Effector memory CD4-positive, alpha-beta T cell (primary cell): ENCODE measurements around the gene CAAP1.

ENCODE experiments used
- DNase-seq, 3 donors: peaks; one replicate each; pipeline ENCODE4 v3.0.0-alpha.2; 2020
- H3K27ac ChIP-seq: 2 replicates; pipeline ENCODE4 v1.7.0; 2013; ENCODE audit warnings: mild to moderate bottlenecking, low read length, moderate library complexity; ENCODE audit not compliant: insufficient read depth, poor library complexity, severe bottlenecking
- H3K27me3 ChIP-seq: replicated peaks from 2 replicates; pipeline ENCODE4 v1.7.0; 2013; ENCODE audit warnings: mild to moderate bottlenecking, low read length; ENCODE audit not compliant: insufficient read depth, control insufficient read depth, poor library complexity, severe bottlenecking
- H3K36me3 ChIP-seq: 2 replicates; pipeline ENCODE4 v1.7.0; 2013; ENCODE audit warnings: mild to moderate bottlenecking, low read length, moderate library complexity; ENCODE audit not compliant: control insufficient read depth, insufficient read depth
- H3K4me1 ChIP-seq: 2 replicates; pipeline ENCODE4 v1.7.0; 2013; ENCODE audit warnings: low read length, mild to moderate bottlenecking; ENCODE audit not compliant: control insufficient read depth, insufficient read depth, poor library complexity, severe bottlenecking
- H3K4me3 ChIP-seq: 2 replicates; pipeline ENCODE4 v1.7.0; 2013; ENCODE audit warnings: low read length, low read depth, mild to moderate bottlenecking; ENCODE audit not compliant: insufficient read depth, poor library complexity, severe bottlenecking
- H3K9me3 ChIP-seq: 2 replicates; pipeline ENCODE4 v1.7.0; 2013; ENCODE audit warnings: mild to moderate bottlenecking, low read length, moderate library complexity; ENCODE audit not compliant: control insufficient read depth

The CAAP1 gene

DNA sequence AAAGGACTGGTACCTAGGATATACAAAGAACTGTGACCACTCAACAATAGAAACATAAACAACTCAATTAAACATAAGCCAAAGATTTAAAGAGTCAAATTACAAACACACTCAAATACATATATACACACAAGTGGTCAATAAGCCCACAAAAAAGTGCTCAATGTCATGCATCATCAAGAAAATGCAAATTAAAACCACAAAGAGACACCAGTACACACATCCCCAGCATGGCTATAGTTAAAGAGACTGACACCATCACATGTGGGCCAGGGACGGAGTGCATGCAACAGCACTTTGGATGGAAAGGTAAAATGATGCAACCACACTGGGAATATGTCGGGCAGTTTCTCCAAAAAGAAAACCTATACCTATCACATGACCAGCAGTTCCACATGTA is 89.7 kb downstream of the CAAP1 start:
- no peak overlapping the region for H3K4me3 ChIP-seq
- H3K36me3 ChIP-seq = no peaks in the 10 kb centered on the region
- no peaks in the 10 kb centered on the region for H3K27me3 ChIP-seq

DNA sequence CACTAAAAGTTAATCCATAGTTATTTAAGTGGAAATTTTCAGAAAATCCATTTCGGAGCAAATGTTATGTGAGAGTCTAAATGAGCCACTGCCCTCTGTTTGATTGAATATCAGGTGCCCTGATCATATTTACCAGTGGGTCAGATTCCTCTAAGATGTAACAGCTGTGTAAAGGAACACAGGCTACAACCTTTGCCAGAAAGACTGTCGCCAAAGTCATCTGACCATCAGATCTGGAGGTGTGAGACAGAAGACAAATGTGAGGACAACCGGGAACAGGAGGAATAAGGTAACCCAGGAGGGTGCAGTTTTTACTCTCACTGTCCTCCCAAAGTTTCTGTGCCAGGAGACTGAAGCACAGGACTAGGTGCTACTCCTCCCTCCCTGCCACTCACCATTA is 90.8 kb downstream of the CAAP1 start:
- H3K36me3 ChIP-seq = no peaks in the 10 kb centered on the region

More for the DNA sequence above, 89.7 kb downstream of the CAAP1 start:
- H3K9me3 ChIP-seq = no peaks in the 10 kb centered on the region
- H3K4me1 ChIP-seq = no peaks in the 10 kb centered on the region
- DNase-seq = no peak
- H3K27ac ChIP-seq = no peak overlapping the region

DNA sequence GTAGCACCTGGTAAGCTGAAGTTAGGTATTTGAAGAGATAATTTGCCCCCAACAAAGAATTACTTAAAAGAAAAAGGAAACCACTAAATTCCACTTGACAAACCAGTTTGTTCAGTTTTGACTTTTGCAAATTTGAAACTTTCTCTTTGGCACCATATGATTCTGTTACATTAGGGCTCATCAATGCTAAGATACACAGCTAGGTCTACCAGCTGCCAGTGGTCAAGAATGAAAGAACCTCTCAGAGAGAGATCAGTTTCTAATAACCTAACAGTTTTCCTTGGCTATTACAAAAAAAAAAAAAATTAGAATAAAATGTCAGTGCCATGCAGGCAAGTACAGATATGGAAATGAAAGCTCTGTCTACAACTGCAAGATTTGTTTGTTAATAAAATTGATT is 92.3 kb downstream of the CAAP1 start:
- H3K27me3 ChIP-seq = no peaks in the 10 kb centered on the region
- no peaks in the 10 kb centered on the region for H3K9me3 ChIP-seq
- H3K4me1 ChIP-seq = no peaks in the 10 kb centered on the region
- no peak for DNase-seq
- H3K27ac ChIP-seq = no peak overlapping the region
- H3K36me3 ChIP-seq = no peaks in the 10 kb centered on the region
- H3K4me3 ChIP-seq = no peak overlapping the region

More for the DNA sequence above, 90.8 kb downstream of the CAAP1 start:
- no peak overlapping the region for H3K27ac ChIP-seq
- DNase-seq = no peak
- H3K9me3 ChIP-seq = no peaks in the 10 kb centered on the region
- H3K4me1 ChIP-seq = no peaks in the 10 kb centered on the region
- no peak overlapping the region for H3K4me3 ChIP-seq
- H3K27me3 ChIP-seq = no peaks in the 10 kb centered on the region

DNA sequence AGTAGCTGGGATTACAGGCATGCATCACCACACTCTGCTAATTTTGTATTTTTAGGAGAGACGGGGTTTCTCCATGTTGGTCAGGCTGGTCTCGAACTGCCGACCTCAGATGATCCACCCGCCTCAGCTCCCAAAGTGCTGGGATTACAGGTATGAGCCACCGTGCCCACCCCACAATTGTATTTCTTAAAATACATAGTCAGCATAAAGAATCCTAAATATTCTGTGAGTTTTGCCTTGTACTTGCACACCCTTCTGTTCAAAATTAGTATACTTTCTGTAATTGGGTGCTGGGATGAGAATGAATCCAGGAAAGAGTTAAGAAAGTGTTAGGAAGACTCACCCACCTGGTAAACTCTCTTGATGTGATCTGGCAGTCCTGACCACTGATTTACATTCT is 101.3 kb downstream of the CAAP1 start:
- Histone ChIP-seq H3K27ac (no peak overlapping the region), H3K4me3 (no peak overlapping the region), H3K9me3 (no peaks in the 10 kb centered on the region), H3K36me3 (no peaks in the 10 kb centered on the region), H3K27me3 (no peaks in the 10 kb centered on the region), H3K4me1 (no peaks in the 10 kb centered on the region)
- no peak for DNase-seq
